Stimulated activated CD4-positive, alpha-beta T cell treated with anti-CD3 and anti-CD28 coated beads, Interleukin-1b, Interleukin-23, amount 100 ng/mL, for 24 hours (primary cell): Measurements from ENCODE around the gene ZNF185.
"Not testable (repeated sequence)": the region's sequence is repeated elsewhere in the genome, so short reads cannot be mapped to it uniquely, and the experiment has no call there.

Experiments
- DNase-seq, 4 experiments: peaks; one replicate each; pipeline ENCODE4 v3.0.0-alpha.2; 2020; ENCODE audit warnings: low read depth in 4 of 4, low spot score in 1 of 4

Gene ZNF185

GRCh38 chrX:152895121-152895520, 2.7 kb upstream of the ZNF185 start:
- no peak for DNase-seq

- DNase-seq: no peak
These were observed 2.0 kb upstream of the ZNF185 start for GRCh38 chrX:152895724-152896420.

GRCh38 chrX:152896450-152896849, 1.4 kb upstream of the ZNF185 start:
- DNase-seq: no peak

- no peak for DNase-seq
These were observed 575 bp downstream of the ZNF185 start for GRCh38 chrX:152898442-152898841.

GRCh38 chrX:152899111-152899873, 1.4 kb downstream of the ZNF185 start:
- DNase-seq: no peak

- DNase-seq: no peak
These were observed 2.2 kb downstream of the ZNF185 start for GRCh38 chrX:152899874-152900719.

- no peak for DNase-seq
These were observed 3.1 kb downstream of the ZNF185 start for GRCh38 chrX:152900937-152901445.

GRCh38 chrX:152901816-152902501, 4.1 kb downstream of the ZNF185 start:
- DNase-seq: no peak

- DNase-seq: no peak
These were observed 4.6 kb downstream of the ZNF185 start for GRCh38 chrX:152902502-152902820.

- DNase-seq: no peak
These were observed 5.7 kb downstream of the ZNF185 start for GRCh38 chrX:152903589-152903988.

- DNase-seq: peak in 1 of 4 experiments; percentile 10
These were observed 6.5 kb downstream of the ZNF185 start for GRCh38 chrX:152904151-152905080.

GRCh38 chrX:152905081-152905420, 7.2 kb downstream of the ZNF185 start:
- DNase-seq: no peak

GRCh38 chrX:152907084-152907651, 9.3 kb downstream of the ZNF185 start:
- DNase-seq: no peak

GRCh38 chrX:152908486-152908885, 10.6 kb downstream of the ZNF185 start:
- no peak for DNase-seq

- not testable (repeated sequence) for DNase-seq
These were observed 12.2 kb downstream of the ZNF185 start for GRCh38 chrX:152910018-152910417.

- DNase-seq: no peak
These were observed 14.2 kb downstream of the ZNF185 start for GRCh38 chrX:152912106-152912505.

- DNase-seq: no peak
These were observed 14.8 kb downstream of the ZNF185 start for GRCh38 chrX:152912641-152913040.

GRCh38 chrX:152913346-152913745, 15.5 kb downstream of the ZNF185 start:
- DNase-seq: no peak

- no peak for DNase-seq
These were observed 16.0 kb downstream of the ZNF185 start for GRCh38 chrX:152913910-152914309.
